ENCODE measurements around the gene RPS19.

GRCh38 chr19:41883463-41883820 lies 23.4 kb downstream of the RPS19 start:
- TF ChIP-seq CTCF (conservative IDR thresholded peaks at IDR 0.05; ENCODE audit: low read depth, low read length) (no peak), EZH2 (IDR thresholded peaks at IDR 0.05; ENCODE audit: low read length, unreplicated experiment) (no peak)

Data from PC-3 (cell line).